Spleen (tissue), 11 donors: ENCODE data around the gene MYH1. TPM values are rescaled to one million over a fixed set of nuclear protein-coding genes. Genes with fewer than 3 reads are reported as not detected.

Experiments
- DNase-seq: peaks from one replicate; pipeline ENCODE4 v3.0.0-alpha.2; 2020
- H3K27ac ChIP-seq, 8 donors: fragments of 200-600 bp; sonication (generic) in 7 of 8; 1 replicate in 4 of 8; 2 replicates in 4 of 8; pipeline versions ENCODE4 v1.5.0 to v1.8.0; 2016 to 2021; ENCODE audit warnings: inconsistent platforms in 4 of 8, mild to moderate bottlenecking in 4 of 8, moderate library complexity in 1 of 8
- H3K27me3 ChIP-seq, 7 donors: fragments of 200-600 bp; sonication (generic) in 6 of 7; replicated peaks in 1 of 7; 1 replicate in 4 of 7; 2 replicates in 3 of 7; pipeline versions ENCODE4 v1.5.0 to v1.8.0; 2016 to 2021; ENCODE audit warnings: inconsistent platforms in 3 of 7, mild to moderate bottlenecking in 1 of 7
- H3K36me3 ChIP-seq, 6 donors: fragments of 200-600 bp; sonication (generic) in 5 of 6; 1 replicate in 4 of 6; 2 replicates in 2 of 6; pipeline versions ENCODE4 v1.5.0 to v1.8.0; 2016 to 2021; ENCODE audit warnings: inconsistent platforms in 2 of 6
- H3K4me1 ChIP-seq, 6 donors: fragments of 200-600 bp; sonication (generic) in 5 of 6; 1 replicate in 3 of 6; 2 replicates in 3 of 6; pipeline versions ENCODE4 v1.5.0 to v1.8.0; 2016 to 2021; ENCODE audit warnings: inconsistent platforms in 3 of 6
- H3K4me3 ChIP-seq, 8 donors: fragments of 200-600 bp; sonication (generic) in 7 of 8; 1 replicate in 4 of 8; 2 replicates in 4 of 8; pipeline versions ENCODE4 v1.5.0 to v1.8.0; 2016 to 2021; ENCODE audit warnings: inconsistent platforms in 4 of 8, mild to moderate bottlenecking in 4 of 8, moderate library complexity in 2 of 8
- H3K9me3 ChIP-seq, 8 donors: fragments of 200-600 bp; sonication (generic) in 7 of 8; 1 replicate in 4 of 8; 2 replicates in 4 of 8; pipeline versions ENCODE4 v1.5.0 to v1.8.0; 2016 to 2021; ENCODE audit warnings: inconsistent platforms in 4 of 8
- POLR2A ChIP-seq, 3 donors: fragments of 450-650 bp; IDR thresholded peaks; one replicate each; pipeline ENCODE4 v1.5.1; 2017; ENCODE audit warnings: antibody characterized with exemption in 3 of 3, mild to moderate bottlenecking in 1 of 3
- POLR2AphosphoS5 ChIP-seq, 3 donors: sonication (generic); formaldehyde crosslinking; IDR thresholded peaks; one replicate each; pipeline ENCODE4 v1.5.1; 2017; ENCODE audit warnings: antibody characterized with exemption in 3 of 3
- WGBS, 5 donors: extraction: QIAGEN DNeasy Blood & Tissue Kit in 3 of 5; methylation state at CpG; one replicate each; pipeline versions ENCODE4 v1.1.5 to v1.1.7; 2013 to 2018; 5-methylcytosine and 5-hydroxymethylcytosine counted together
- intact Hi-C: fragments of 100-400 bp; cut with DNase I; formaldehyde crosslinking; loops from one replicate; pipeline ENCODE4 v1.15.0; 2023; ENCODE audit warnings: low total_unique reads
- polyA plus RNA-seq, 3 donors: library from polyadenylated mRNA; stranded (reverse); fragments of 200-250 nt; gene quantifications; one replicate each; pipeline ENCODE4 v1.2.1, GENCODE V29; 2013
- total RNA-seq, 7 donors: library from RNA; depleted of rRNA in 3 of 7; stranded (reverse); fragments of >200 nt in 3 of 7; fragmentation: NEBNext Ultra II Directional in 4 of 7; extraction: Animal tissue kit (Norgen Biotek cat#: 25700) in 4 of 7; gene quantifications; one replicate each; pipeline versions ENCODE4 v1.1.0 to v1.2.1, GENCODE V29; 2016 to 2021
- TF ChIP-seq, protein P1 (sequence below), 11 experiments: fragments of 200-600 bp in 7 of 11; fragments of 450-650 bp in 4 of 11; sonication (generic) in 4 of 11; IDR thresholded peaks in 8 of 11; conservative IDR thresholded peaks in 3 of 11; 1 replicate in 7 of 11; 2 replicates in 4 of 11; pipeline versions ENCODE4 v1.4.0 to v1.8.0; 2016 to 2021; ENCODE audit warnings: antibody characterized with exemption in 11 of 11, inconsistent platforms in 4 of 11, mild to moderate bottlenecking in 1 of 11
- donor health status: healthy with polysubstance abuse.
- donor health status: DM: no; HTN: no; CAD: no; lungs with moderate emphysema.
- donor health status: DM: no; HTN: no; CAD: no.
- donor health status: Bipolar disorder and iron deficiency.
- donor health status: healthy.
- donor health status: DM: no; HTN: no; CAD: no.
- donor health status: DM: yes; HTN: yes; CAD: no.

The MYH1 gene
- total and polyA plus RNA-seq, 10 donors: 0.03 to 0.09 (median 0.06) TPM; not detected in 7

GRCh38 chr17:10532026-10532425 lies 13.7 kb upstream of the MYH1 start:
- TF ChIP-seq, protein P1, sequence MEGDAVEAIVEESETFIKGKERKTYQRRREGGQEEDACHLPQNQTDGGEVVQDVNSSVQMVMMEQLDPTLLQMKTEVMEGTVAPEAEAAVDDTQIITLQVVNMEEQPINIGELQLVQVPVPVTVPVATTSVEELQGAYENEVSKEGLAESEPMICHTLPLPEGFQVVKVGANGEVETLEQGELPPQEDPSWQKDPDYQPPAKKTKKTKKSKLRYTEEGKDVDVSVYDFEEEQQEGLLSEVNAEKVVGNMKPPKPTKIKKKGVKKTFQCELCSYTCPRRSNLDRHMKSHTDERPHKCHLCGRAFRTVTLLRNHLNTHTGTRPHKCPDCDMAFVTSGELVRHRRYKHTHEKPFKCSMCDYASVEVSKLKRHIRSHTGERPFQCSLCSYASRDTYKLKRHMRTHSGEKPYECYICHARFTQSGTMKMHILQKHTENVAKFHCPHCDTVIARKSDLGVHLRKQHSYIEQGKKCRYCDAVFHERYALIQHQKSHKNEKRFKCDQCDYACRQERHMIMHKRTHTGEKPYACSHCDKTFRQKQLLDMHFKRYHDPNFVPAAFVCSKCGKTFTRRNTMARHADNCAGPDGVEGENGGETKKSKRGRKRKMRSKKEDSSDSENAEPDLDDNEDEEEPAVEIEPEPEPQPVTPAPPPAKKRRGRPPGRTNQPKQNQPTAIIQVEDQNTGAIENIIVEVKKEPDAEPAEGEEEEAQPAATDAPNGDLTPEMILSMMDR (IDR thresholded peaks at IDR 0.05 in 8 of 11, conservative IDR thresholded peaks at IDR 0.05 in 3 of 11): no peak
- Histone ChIP-seq H3K36me3 (no peaks in the 10 kb centered on the region), H3K4me3 (no peak overlapping the region), H3K27ac (no peak overlapping the region), H3K9me3 (no peaks in the 10 kb centered on the region), H3K27me3 (no peaks in the 10 kb centered on the region), H3K4me1 (no peaks in the 10 kb centered on the region)
- intact Hi-C loops: no loop called here
- WGBS, 5 donors: 61 to 92% (median 78%) methylated on average over 1 of the region's 1 CpG
- no peak for DNase-seq

GRCh38 chr17:10527419-10527818 lies 9.1 kb upstream of the MYH1 start:
- H3K36me3 ChIP-seq: no peaks in the 10 kb centered on the region
- H3K4me3 ChIP-seq: no peak overlapping the region
- H3K27ac ChIP-seq: no peak overlapping the region
- 80 to 89% (median 86%) methylated on average over 6 of the region's 6 CpGs for WGBS, 5 donors
- intact Hi-C loops: no loop called here
- DNase-seq: no peak
- TF ChIP-seq, protein P1 (IDR thresholded peaks at IDR 0.05 in 8 of 11, conservative IDR thresholded peaks at IDR 0.05 in 3 of 11): no peak
- TF ChIP-seq POLR2A (IDR thresholded peaks at IDR 0.05) (no peak), POLR2AphosphoS5 (IDR thresholded peaks at IDR 0.05) (no peak)
- H3K27me3 ChIP-seq: no peaks in the 10 kb centered on the region
- no peaks in the 10 kb centered on the region for H3K4me1 ChIP-seq
- peaks cover 0 to 12% (median 2%) of the 10 kb centered on the region in 8 donors for H3K9me3 ChIP-seq

- H3K27ac ChIP-seq: no peak overlapping the region
- no peaks in the 10 kb centered on the region for H3K27me3 ChIP-seq
- no peaks in the 10 kb centered on the region for H3K4me1 ChIP-seq
- peaks cover 0 to 13% (median 4%) of the 10 kb centered on the region in 8 donors for H3K9me3 ChIP-seq
- WGBS, 5 donors: 84 to 94% (median 90%) methylated on average over 11 of the region's 11 CpGs
- intact Hi-C loops: no loop called here
- TF ChIP-seq, protein P1 (IDR thresholded peaks at IDR 0.05 in 8 of 11, conservative IDR thresholded peaks at IDR 0.05 in 3 of 11): no peak
- no peak for TF ChIP-seq POLR2AphosphoS5 (IDR thresholded peaks at IDR 0.05)
- TF ChIP-seq POLR2A (IDR thresholded peaks at IDR 0.05): no peak
- no peaks in the 10 kb centered on the region for H3K36me3 ChIP-seq
- no peak overlapping the region for H3K4me3 ChIP-seq
- DNase-seq: no peak
Observed at GRCh38 chr17:10526517-10526916, 8.2 kb upstream of the MYH1 start.

GRCh38 chr17:10523064-10523463 lies 4.7 kb upstream of the MYH1 start:
- Histone ChIP-seq H3K4me3 (no peak overlapping the region), H3K4me1 (no peaks in the 10 kb centered on the region), H3K36me3 (no peaks in the 10 kb centered on the region), H3K27me3 (no peaks in the 10 kb centered on the region), H3K27ac (no peak overlapping the region), H3K9me3 (peaks cover 0 to 13% (median 4%) of the 10 kb centered on the region in 8 donors)
- DNase-seq: no peak
- intact Hi-C loops: no loop called here
- no peak for TF ChIP-seq POLR2A (IDR thresholded peaks at IDR 0.05)
- WGBS, 5 donors: 90 to 95% (median 95%) methylated on average over 7 of the region's 7 CpGs

- H3K9me3 ChIP-seq: peaks cover 0 to 13% (median 4%) of the 10 kb centered on the region in 8 donors
- no peak overlapping the region for H3K4me3 ChIP-seq
- H3K36me3 ChIP-seq: no peaks in the 10 kb centered on the region
- H3K4me1 ChIP-seq: no peaks in the 10 kb centered on the region
- intact Hi-C loops: no loop called here
- no peak overlapping the region for H3K27ac ChIP-seq
- no peaks in the 10 kb centered on the region for H3K27me3 ChIP-seq
- no peak for DNase-seq
- TF ChIP-seq POLR2A (IDR thresholded peaks at IDR 0.05): no peak
- TF ChIP-seq POLR2AphosphoS5 (IDR thresholded peaks at IDR 0.05): no peak
- TF ChIP-seq, protein P1 (IDR thresholded peaks at IDR 0.05 in 8 of 11, conservative IDR thresholded peaks at IDR 0.05 in 3 of 11): no peak
Observed at GRCh38 chr17:10521949-10522348, 3.6 kb upstream of the MYH1 start.
